A549 treated with DMSO at 1 μM for 4 hours (cell line): ENCODE data around the gene FLG. TPM values are rescaled to one million over a fixed set of nuclear protein-coding genes. Genes with fewer than 3 reads are reported as not detected.

Experiments used
- total RNA-seq: library from RNA; stranded (reverse); fragments of 200-300 nt; extraction: Qiagen RNA extraction; gene quantifications from 5 replicates; pipeline ENCODE4 v1.2.3, GENCODE V29; 2022; ENCODE audit warnings: low read depth

FLG gene
- total RNA-seq = under 0.01 to 0.01 TPM in 2 of 5 replicates, not detected in the others

DNA sequence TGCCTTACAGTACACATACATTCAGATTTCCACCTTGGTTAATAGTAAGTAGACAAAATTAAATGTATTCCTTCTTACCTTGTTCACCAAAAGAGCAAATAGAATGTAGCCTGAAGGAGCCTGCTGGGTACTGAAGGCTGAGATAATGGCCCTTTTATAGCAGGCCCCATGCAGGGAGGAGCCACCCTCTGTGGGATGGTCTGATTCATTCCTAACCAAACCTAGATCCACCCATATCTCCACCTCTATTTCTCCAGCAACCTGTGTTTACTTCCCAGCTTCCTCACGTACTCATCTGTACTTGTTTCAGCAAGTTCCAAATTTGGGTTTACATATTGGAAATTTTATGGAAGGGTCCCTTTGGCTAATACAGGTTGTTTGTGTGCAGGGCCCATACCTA is at the start of gene FLG:
Gene FLG (minus strand): TSS at position 129 of the 400 bp plus-strand sequence. CDS start 9,783 bp downstream, outside the sequence.

DNA sequence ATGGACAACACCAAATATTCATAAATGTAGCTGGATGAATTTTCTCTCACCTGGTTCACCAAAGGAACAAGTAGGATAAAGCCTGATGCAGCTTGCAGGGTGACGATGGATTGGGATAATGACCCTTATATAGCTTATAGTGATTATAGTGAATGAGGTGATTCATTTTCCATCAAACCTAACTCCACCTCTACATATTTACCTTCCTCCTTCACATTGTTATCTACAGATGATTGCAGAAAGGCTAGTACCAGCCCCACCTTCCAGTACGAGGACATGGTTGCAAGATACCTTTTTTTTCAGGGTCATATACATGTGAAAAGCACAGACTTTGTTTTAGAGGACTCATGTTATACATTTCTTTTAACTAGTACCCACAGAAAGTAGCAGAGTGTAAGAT is 34.9 kb upstream of the FLG start, which contains the start of gene FLG2:
Gene FLG2 (minus strand): TSS at position 101 of the 400 bp plus-strand sequence. CDS start 1,122 bp downstream, outside the sequence.

Other genes with a start within 250 kb of the FLG start
- gene TCHHL1, start 236.2 kb downstream of the FLG start, total RNA-seq = not detected in 5 replicates
- 0.17 to 0.28 TPM (median 0.24 TPM) in 5 replicates for gene TCHH, start 209.8 kb downstream of the FLG start, total RNA-seq
- 0.03 TPM in 1 of 5 replicates, not detected in the others for gene RPTN, start 166.0 kb downstream of the FLG start, total RNA-seq
- gene HRNR, start 101.0 kb downstream of the FLG start, total RNA-seq = not detected in 5 replicates
- gene FLG2, start 34.8 kb upstream of the FLG start, total RNA-seq = not detected in 5 replicates
- not detected in 5 replicates for gene CRNN, start 89.0 kb upstream of the FLG start, total RNA-seq
- gene LCE5A, start 185.6 kb upstream of the FLG start, total RNA-seq = 0.31 TPM in 1 of 5 replicates, not detected in the others
- 0.25 to 0.48 TPM (median 0.43 TPM) in 4 of 5 replicates, not detected in the other for gene CRCT1, start 189.2 kb upstream of the FLG start, total RNA-seq
- gene LCE3E, start 241.5 kb upstream of the FLG start, total RNA-seq = not detected in 5 replicates